Skeletal muscle cell (primary cell): ENCODE data around the gene PTPRN2.

Experiments
- DNase-seq: peaks from one replicate; pipeline ENCODE4 v3.0.0-alpha.2; 2010; ENCODE audit warnings: low read depth
- H3K4me3 ChIP-seq: 2 replicates; pipeline ENCODE4 v1.5.1; 2011; ENCODE audit warnings: low read depth, mild to moderate bottlenecking, control low read depth, low read length, moderate library complexity

The PTPRN2 gene

GRCh38 chr7:157718303-157719007 lies 869.2 kb downstream of the PTPRN2 start:
- no peak for DNase-seq
- no peak overlapping the region for H3K4me3 ChIP-seq

DNA sequence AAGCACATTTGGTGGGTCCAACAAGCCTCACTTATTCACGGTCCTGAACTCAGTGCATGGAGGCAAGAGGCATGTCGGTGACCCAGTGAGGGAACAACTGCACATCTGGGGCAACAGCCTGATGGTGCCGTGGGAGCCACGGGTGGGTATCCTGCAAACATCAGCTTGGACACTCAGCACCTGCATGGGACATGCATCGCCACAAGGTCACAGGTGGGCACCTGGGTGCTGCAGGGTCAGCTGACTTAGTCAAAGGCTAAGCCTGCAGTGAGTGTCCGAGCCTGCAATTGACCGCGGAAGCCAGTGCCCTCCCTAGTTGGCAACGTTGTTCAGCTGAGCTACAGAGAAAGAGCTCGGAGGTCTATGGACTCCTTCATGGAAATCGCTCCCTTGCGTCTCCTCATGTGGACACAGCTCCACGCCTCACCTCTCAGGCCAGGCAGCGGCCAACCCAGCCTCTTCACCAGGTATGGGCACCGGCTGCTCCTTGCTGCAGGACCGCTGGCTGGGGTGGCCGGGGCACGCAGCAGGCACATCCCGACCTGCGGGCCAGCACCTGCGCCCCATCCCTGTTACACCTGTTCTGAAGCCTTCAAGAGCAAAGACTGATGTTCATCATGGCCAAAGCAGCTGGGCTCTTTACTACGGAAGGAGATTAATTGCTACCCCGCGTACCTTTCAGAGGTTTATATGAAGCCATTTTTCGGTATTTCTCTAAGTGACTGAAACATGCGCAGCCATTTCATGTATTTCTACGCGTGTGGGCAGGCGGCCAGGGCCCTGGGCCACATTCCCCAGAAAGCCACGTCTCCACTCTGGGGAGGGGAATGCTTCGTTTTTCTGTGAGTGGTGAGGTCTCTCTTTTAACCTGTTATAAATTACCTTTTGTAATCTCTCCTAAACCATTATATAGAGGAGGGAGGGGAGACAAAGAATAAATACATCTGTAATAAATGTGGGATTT lies 870.1 kb downstream of the PTPRN2 start:
- H3K4me3 ChIP-seq = no peak overlapping the region
- no peak for DNase-seq

- no peak for DNase-seq
- H3K4me3 ChIP-seq = no peak overlapping the region
Observed at GRCh38 chr7:157715938-157716280, 871.7 kb downstream of the PTPRN2 start.

- no peak overlapping the region for H3K4me3 ChIP-seq
- no peak for DNase-seq
Observed at GRCh38 chr7:157715071-157715937, 872.3 kb downstream of the PTPRN2 start.

GRCh38 chr7:157714166-157715070 lies 873.2 kb downstream of the PTPRN2 start:
- no peak for DNase-seq
- no peak overlapping the region for H3K4me3 ChIP-seq

GRCh38 chr7:157713591-157713990 lies 874.0 kb downstream of the PTPRN2 start:
- DNase-seq = no peak
- no peak overlapping the region for H3K4me3 ChIP-seq

- no peak for DNase-seq
Observed at GRCh38 chr7:157712666-157713235, 874.9 kb downstream of the PTPRN2 start.

GRCh38 chr7:157711353-157711888 lies 876.2 kb downstream of the PTPRN2 start:
- no peak overlapping the region for H3K4me3 ChIP-seq
- DNase-seq = no peak

More at GRCh38 chr7:157712666-157713235, 874.9 kb downstream of the PTPRN2 start:
- no peak overlapping the region for H3K4me3 ChIP-seq

- no peak overlapping the region for H3K4me3 ChIP-seq
- DNase-seq = no peak
Observed at GRCh38 chr7:157710396-157710795, 877.2 kb downstream of the PTPRN2 start.

DNA sequence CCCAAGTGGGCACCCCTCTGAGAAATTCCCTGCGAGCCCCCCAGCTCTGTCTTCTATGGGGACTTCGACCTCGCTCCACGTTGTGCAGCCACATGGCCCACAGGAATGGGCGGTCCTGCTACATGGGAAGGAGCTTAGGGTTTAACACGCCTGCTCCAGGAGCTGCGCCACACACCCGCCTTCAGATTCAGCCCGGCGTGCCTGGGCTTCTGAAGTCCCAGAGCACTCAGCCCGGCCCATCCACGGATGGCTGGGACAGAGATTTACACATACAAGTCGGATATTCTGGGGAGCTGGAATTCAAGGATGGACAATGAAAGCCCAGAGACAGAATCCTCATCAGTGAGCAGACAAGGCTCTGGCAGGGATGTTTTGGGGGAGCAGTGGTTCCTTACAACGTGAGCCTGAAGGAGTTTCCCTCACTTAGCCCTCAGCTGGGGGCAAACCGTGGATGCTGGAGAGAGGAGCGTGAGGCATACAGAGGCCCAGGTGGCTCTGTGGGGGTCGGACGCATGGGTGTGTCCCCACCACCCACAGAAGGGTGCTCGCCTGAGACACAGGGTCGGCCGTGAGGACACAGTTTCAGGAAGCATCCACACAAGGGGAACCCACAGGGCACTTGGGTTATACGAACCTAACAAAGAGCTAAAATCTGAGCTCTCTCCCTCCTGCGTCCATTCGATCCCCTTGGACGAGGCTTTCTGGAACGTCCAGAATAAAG lies 877.9 kb downstream of the PTPRN2 start:
- no peak overlapping the region for H3K4me3 ChIP-seq

GRCh38 chr7:157708919-157709295 lies 878.7 kb downstream of the PTPRN2 start:
- no peak for DNase-seq

More for the DNA sequence above, 877.9 kb downstream of the PTPRN2 start:
- DNase-seq = no peak

GRCh38 chr7:157707983-157708918 lies 879.4 kb downstream of the PTPRN2 start:
- H3K4me3 ChIP-seq = no peak overlapping the region
- DNase-seq = no peak

More at GRCh38 chr7:157708919-157709295, 878.7 kb downstream of the PTPRN2 start:
- H3K4me3 ChIP-seq = no peak overlapping the region

DNA sequence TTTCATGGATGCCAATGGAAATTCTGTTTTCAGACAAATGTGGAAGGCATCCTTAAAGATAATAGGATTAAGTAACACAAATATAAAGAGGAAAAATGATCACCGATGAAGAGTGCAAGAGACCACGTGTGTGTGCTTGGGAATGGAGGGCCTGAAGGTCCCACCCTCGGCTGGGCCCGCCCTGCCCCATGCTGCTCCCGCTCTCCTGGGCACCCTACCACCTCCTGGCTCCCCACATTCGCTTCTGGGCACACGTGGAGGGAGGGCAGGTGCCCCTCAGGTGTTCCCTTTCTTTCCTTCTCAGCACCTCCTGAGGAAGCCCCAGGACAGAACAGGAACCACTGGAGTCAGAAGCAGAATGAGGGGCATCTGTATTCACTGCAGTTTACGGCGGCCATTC lies 883.3 kb downstream of the PTPRN2 start:
- H3K4me3 ChIP-seq = no peak overlapping the region
- DNase-seq = no peak

GRCh38 chr7:157703534-157704195 lies 884.0 kb downstream of the PTPRN2 start:
- DNase-seq = no peak

DNA sequence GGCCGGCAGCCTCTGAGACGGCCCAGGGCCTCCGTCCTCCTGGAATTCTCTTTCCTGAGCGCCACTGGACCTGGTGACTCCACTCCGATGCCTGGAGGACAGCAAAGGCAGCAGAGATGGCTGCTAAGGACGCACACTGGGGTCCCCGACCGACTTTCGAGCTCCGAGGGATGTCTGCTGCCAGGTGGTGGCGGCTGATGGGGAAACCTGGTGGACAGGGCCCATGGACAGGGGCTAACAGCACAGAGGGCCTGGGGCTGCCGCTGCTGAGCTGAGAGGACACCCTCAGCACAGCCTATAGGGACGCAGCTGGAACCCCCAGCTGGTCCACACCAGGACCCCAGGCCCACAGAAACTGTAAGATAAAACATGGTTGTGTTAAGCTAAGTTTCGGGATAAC lies 884.5 kb downstream of the PTPRN2 start:
- DNase-seq = no peak
- H3K4me3 ChIP-seq = no peak overlapping the region

More at GRCh38 chr7:157703534-157704195, 884.0 kb downstream of the PTPRN2 start:
- H3K4me3 ChIP-seq = no peak overlapping the region
